T-helper 1 cell treated with Interleukin-12 subunit alpha and Interleukin-12 subunit beta and Interleukin-4 antibody, amounts not matched to agents 30 ng/mL and 1 ng/mL, for 36 hours (primary cell): ENCODE measurements around the gene CDADC1. TPM values are rescaled to one million over a fixed set of nuclear protein-coding genes. Genes with fewer than 3 reads are reported as not detected.
"Not testable (repeated sequence)": the region's sequence is repeated elsewhere in the genome, so short reads cannot be mapped to it uniquely, and the experiment has no call there.

Source experiments
- intact Hi-C: fragments of 100-400 bp; cut with micrococcal nuclease; formaldehyde crosslinking; loops from one replicate; pipeline ENCODE4 v1.15.1; 2024
- total RNA-seq: library from RNA; stranded (reverse); gene quantifications from 2 replicates; pipeline ENCODE4 v1.2.3, GENCODE V29; 2022

The CDADC1 gene
- total RNA-seq, 1 donor from 2014 or later = 11.6 TPM

DNA sequence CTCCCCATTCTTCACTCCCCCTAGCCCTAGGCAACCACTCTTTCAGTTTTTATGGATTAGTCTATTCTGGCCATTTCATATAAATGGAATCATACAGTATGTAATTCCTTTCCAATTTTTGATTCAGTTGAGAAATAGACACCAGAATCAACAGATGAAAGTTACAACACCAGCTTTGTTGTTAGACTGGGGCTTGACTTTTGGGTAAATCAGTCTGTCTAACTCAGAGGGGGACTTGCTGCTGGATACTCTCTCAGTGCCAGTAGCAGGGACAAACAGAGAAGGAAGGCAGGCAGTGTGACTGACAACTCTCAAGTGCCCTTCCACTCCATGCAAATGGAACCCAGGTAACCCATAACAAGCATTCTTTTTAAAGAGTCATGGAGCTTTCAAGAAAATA is 40.7 kb downstream of the CDADC1 start:
- intact Hi-C loops = no loop called here

DNA sequence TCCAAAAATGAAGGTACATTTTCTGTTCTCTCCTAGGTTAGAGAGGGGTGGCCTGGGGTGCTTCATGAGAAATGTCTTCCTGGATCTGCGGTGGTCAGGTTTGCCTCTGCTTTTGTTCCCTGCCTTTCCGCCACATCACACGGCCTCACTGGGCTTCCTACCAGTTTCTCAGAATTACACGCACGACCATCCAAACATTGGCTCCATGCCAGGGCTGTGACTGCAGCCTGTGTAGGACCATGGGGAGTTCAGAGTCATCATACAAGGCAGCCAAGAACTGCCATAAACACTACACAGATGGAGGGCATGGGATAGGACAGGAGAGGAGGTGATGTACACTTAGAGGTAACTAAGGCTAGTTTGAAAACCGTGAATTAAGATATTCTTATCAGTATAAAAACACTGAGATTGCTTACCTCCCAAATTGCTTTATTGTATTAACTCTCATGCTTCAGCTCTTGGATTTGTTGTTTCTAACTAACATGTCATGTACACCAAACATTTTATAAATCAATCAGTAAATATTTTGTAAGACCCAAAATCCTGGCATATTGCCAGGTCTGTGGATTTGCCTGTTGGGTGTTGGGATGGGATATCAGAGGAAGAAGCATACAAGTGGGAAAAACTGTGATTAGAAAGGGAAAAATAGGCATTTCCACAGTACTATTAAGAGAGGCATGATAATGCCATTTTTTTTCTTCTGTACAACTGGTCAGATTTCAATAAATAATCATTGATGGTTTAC is 45.2 kb downstream of the CDADC1 start:
- intact Hi-C loops = no loop called here

DNA sequence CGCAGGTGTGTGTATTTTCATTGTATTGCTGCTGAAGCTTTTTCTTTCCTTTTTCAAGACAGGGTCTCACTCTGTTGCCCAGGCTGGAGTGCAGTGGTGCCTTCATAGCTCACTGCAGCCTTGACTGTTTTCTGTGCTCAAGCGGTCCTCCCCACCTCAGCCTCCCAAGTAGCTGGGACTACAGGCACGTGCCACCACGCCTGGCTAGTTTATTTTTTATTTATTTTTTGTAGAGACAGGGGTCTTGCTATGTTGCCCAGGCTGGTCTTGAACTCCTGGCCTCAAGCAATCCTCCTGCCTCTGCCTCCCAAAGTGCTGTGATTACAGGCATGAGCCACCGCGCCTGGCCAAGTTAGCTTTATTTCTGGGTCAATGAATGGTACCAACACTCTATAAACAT is 47.0 kb downstream of the CDADC1 start:
- intact Hi-C loops = not testable (repeated sequence)

DNA sequence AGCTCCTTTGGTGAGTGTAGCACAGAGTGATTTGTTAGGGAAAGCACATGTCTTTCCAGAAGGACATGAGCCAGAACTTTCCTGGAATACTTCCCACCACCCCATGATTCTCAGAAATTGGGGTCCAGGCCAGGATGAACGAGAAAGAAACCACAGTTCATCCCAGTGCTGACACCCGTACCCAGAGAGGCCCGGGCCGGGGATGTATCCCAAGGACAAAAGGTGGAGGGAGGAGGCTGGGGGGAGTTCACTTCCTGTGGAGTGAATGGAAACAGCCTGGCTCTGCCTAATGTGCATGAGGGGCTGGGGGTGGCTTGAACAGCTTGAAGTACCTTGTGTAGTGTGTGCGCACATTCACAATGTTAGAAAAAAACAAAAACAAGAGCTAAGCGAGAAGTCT is 47.5 kb downstream of the CDADC1 start:
- intact Hi-C loops = no loop called here

DNA sequence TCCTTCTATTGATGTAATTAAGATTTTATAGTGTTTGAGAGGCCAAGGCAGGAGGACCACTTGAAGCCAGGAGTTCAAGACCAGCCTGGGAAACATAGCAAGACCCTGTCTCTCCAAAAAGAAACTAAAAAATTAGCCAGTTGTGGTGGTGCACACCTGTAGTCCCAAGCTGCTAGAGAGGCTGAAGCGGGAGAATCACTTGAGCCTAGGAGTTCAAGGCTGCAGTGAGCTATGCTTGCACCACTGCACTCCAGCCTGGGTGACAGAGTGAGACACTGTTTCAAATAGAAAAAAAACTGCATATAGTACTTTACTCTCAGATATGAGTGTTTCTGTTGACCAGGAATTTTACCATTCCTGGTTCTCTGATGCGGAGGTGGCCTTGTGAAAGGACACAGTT is 48.9 kb downstream of the CDADC1 start:
- intact Hi-C loops = no loop called here

DNA sequence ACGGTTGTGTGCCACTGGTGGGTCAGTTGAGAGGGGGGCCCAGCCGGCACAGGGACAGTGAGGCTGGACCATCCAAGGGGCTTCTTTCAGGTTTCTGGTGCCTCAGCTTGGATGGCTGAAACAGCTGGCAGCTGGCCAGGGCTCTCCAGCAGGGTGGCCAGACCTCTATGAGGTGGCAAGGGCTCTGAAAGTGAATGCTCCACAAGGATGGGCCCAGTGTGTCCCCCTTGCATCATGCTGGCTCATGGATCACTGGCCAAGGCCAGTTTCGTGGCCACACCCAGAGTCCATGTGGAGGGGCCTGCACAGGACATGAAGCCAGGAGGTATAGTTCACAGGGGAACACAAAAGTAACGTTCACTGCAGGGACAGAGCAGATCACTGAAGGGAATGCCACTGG is 49.6 kb downstream of the CDADC1 start:
- intact Hi-C loops = no loop called here

DNA sequence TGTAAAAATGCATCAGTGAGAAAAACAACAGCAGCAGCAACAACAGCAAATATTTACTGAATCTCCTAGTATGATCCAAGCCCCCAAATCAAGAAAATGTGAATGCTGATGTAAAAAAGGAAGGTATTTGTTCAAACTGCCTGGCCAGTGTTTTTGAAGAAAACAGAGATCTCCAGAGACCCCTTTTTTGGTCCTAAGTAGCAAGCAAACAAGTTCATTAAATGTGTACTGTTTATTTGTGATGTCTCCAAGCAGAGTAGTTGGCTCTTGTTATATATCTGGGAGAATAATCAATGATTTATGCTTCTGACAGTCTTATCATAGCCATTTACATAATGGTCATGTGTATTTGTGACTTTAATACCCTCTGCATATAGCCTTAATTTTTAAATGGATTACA is 50.7 kb downstream of the CDADC1 start:
- intact Hi-C loops = no loop called here

DNA sequence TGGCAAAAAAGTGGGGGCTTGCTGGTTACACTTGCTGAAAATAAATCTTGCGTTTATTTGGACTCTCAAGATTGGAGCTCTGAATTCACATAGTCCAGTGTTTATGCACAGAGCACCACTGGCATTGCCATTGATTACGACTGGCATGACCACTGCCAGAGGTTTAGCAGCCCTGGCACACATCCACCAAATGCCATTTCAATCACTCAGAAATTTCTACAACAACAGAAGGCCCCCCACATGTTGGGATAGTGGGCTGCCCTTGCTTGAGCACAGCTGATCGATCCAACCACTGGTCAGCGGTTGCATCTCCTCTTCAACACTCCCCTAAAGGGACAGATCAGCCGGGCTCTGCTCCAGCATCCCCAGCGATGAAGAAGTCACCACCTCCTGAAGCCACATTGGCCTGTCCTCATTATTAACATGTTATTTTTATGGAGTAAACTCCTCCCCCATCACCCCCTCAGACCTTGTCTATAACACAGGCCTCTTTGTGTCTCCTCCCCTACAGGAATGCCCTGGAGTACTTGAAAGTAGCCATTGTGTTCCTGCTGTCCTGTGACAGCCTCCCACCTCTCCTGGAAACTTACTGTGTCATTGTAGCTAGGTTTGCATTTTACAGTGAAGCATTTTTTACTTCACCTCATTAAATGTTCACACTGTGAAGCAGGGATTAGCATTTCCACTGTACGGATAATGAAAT is 51.3 kb downstream of the CDADC1 start:
- intact Hi-C loops = no loop called here

DNA sequence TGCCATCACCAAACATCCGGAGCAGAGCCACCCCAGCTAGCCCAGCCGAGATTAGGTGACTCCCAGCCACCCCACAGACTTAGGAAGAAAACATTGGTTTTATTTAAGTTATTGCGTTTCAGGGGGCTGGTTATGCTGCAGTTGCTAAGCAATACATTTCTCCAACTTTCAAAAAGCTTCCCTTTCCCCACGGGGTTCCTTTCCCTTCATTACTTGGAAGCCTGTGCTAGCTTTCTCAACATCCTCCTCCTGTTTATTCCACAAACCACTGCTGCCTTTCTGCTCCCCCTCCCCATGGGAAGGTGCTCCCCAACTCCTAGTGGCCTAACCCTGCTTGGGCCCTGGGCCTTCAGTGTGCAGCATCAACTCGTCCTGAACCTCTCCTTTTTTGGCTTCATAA is 52.6 kb downstream of the CDADC1 start:
- intact Hi-C loops = no loop called here

DNA sequence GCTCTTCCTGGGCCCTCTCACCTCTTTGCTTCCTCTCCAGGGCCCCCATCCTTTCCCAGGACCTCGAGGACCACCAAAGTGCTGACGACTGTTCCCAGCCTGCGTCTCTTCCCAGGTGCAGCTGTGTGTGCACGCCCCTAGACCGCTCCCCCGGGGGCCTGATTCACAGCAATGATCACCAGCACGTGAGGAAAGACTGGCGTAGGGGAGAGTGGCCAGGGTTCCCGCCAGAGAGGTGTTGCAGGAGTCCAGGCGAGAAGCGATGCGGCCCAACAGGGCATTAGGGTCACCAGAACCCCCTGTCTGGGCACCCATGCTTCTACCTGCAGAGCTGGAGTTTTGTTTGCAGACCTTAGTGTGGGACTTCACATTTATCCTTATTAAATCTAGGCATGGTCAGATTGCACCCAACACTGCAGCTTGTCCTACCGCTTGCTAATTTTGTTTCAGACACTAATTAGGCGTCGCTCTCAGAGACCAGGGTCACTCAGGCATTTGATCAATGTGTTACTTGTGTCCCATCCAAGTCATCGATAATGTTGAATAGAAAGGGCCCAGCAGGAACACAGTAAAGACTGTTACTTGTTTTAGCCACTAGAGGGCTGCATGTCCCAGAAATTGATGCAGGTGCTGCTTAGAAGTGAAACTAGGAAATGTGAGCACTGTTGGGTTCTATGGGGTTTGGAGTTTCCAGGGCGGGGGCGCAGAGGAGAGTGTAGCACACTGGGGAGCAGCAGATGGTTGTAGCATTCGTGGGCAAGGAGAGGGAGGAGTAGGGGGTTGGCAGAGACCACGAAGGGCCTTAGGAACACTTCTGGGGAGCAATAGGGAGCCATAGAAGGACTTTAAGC is 53.2 kb downstream of the CDADC1 start:
- intact Hi-C loops = loop anchor here (1.0 kb wide), 10 partner anchors 53 to 1769 kb away; partner anchors contain the start of genes CAB39L, PHF11, RCBTB1 and SETDB2

DNA sequence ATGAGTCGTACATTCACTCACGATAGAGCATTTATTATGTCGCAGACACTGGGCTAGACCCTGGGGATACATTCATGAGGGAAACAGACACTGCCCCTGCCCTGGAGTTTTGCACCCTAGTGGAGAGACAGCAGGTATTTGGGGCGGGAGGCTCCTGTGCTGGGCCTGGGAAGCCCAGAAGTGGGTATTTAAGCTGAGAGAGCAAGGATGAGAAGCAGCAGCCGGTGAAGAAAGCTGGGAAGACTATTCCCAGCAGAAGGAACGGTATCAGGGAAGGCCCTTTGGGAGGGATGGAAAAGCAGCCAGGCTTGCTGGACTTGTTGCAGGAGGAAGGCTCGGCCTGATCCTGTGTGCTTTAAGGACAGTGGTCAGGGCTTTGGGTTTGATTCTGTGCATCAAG is 54.5 kb downstream of the CDADC1 start:
- intact Hi-C loops = no loop called here

DNA sequence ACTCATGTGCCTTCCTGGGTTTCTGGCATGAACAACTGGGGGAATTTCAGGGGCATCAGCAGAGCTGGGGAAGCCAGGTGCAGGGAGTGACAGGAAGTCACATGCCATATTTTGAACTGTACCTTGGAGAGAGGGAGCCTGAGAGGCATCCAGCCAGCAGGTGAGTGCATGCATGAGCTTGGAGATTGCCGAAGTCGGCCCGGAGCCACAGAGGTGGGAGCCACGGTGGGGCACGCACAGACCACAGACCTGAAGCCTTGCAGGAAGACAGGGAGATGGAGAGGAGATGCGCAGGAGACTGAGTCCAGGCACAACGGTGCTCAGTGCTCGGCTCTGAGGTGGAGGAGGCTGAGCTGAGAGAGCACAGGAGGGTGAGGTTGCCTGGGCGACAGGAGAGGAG is 55.1 kb downstream of the CDADC1 start:
- intact Hi-C loops = no loop called here

DNA sequence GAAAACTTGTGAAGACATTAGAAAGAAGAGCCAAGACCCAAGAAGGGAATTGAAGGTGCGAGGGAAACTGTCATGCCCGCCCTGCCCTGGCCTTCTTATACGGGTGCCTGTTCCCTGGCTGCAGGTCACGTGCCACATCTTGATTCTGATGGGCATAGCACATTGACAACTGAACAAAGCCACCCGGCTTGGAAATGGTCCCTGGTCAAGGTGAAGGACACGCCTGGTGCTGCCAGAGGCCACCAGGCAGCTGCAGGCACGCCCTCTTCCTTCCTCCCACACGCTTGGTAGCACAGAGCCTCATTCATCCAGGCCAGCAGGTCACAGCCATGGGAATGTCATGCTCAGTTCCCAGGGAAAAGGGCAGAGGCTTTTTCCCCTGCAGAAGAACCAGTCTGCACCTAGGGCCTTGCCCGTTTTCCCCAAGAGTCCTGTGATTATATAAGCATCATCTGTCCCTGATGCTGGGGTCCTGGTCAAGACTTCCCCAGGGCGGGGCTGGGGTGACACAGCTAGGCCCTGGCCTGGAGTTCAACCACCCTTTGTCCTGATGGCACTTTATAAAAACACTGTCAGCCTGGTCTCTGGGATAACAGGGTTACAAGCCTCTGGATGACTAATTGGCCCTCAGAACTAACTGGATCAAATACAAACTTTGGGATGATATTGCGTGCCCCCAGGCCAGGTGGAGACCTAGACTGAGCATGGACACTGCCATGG is 56.0 kb downstream of the CDADC1 start:
- intact Hi-C loops = no loop called here

DNA sequence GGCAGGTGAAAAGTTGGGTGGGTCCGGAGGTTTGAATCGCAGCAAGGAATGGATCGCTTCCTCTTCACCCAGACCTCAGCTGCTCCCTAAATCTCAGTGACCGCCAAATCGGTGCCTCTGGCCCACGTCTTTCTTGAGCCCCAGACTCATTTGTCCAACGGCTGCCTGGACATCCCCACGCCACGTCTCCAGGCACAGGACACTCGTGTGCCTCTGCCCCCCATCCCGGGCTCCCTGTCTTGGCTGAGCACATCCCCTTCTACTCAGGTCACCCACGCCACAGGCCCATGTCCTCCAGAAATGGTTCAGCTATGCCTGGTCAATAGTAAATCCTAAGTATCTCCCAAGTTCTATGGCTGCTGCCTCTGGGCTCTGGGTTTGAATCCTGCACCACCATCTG is 56.6 kb downstream of the CDADC1 start:
- intact Hi-C loops = no loop called here

DNA sequence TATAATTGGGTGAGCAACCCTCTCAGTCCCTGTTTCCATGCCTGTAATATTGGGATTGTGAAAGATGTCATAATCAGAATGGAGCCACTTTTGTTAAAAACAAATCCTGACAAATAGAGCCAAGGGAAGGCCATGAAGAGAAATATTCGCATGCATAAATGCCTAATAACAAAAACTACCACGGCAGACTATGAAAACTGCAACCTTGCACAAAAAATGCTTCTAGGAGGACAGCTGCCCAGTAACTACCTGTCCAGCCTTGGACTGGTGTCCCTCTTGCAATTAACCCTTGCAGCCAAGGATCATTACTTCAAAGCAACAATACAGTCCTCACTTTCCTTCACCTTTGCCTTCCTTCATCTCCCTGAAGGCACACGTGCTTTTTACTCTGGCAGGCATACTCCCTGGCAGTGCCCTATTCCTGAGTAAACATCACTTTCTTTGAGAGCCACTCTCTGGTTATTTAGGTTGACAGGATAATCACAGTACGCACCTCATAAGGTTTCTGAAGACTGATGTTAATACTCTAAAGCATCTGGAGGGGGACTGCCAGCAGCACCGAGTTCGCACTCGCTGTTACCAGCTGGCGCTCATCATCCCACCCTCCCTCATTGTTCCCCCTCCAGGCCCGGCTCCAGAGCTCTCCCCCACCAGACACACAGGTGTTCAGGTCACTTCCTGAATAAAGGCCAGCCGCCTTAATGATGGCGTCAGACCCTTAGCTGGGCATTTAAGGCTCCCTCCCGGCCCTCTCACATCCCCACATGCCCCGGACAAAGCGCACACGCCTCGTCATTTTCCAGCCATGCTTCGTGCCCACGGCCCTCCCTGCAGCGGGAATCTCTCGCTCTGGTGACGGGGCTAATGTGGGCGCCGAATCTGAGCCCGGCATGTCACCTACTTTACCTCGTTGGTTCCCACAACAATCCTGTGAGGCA is 57.3 kb downstream of the CDADC1 start:
- intact Hi-C loops = no loop called here

DNA sequence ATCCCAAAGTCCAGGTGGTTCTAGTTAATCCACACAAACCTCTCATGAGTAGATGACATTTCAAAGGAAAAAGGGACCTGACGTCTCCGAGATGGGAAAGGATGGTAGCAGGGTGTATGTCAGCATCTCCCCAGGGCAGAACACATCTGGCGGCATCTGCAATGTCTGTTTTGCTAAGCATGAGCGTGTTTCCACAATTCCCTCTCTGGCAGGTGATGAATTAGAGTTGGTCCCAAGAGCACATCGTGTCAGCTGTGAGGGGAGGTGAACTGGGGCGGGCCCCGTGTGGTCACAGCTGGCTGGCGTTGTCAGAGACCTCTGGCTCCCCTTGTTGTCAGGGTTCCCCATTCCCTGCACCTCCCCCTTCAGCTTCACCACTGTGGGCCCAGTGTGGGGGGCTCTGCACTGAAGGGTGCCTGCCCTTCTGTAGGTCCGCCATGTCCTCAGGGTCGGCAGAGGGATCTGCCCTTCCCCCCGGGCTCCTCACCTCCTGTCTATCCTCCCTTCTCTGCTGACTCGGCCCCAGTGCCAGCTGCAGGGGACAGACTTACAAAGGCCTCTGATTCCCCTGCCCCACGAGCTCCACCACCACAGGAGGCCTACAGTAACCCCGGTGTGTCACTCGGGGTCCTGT is 58.2 kb downstream of the CDADC1 start:
- intact Hi-C loops = no loop called here

DNA sequence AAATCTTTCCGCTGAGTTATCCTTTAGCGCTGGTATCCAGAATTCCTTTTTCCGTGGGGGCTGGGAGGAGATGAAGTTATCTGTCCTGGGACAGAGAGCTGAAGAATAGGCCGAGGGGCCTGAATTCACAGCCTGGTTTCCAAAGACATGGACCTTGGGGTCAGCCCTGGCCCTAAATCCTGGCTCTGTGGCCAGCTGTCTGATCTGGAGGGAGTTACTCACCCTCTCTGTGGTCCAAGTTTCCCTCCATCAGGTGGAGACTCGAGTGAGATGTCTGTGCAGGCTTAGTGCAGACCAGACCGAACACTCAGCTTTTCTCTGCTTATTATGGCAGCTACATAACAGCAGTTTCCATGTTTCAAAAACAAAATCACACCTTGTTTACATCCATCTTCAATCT is 59.6 kb downstream of the CDADC1 start:
- intact Hi-C loops = no loop called here

DNA sequence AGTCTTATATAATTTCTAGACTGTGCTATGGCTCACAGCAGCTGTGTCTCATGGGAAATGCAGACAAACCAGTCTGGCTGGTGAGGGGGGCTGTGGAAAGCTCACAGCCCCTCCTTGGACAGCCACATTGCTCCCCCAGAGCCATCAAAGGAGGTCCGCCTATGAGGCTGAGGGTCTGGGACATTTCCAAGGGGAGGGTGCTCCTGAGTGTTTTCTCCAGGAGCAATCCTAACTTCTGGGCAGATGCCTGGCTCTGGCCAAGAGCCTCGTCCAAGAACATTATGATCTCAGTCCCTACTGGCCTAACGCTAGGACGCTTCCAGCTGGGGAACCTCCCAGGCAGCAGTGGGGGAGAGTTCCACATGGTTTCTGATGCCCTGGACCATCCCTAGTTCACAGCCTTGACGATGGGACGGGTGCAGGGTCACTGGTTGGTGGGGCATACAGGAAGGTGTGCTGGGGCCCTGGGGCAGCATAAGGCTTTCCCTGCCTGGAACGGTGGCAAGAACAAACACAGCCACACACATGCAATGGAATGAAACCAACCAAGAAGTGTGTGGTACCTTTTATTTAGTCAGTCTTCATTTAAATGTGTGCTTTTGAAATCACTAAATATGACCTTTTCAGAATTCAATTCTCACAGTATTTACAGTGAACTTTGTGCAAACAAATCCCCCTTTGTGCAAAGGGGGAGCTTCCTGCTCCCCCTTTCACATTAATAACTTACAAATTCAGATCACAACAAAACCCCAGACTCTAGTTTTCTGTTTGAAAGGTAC is 60.6 kb downstream of the CDADC1 start:
- intact Hi-C loops = no loop called here

DNA sequence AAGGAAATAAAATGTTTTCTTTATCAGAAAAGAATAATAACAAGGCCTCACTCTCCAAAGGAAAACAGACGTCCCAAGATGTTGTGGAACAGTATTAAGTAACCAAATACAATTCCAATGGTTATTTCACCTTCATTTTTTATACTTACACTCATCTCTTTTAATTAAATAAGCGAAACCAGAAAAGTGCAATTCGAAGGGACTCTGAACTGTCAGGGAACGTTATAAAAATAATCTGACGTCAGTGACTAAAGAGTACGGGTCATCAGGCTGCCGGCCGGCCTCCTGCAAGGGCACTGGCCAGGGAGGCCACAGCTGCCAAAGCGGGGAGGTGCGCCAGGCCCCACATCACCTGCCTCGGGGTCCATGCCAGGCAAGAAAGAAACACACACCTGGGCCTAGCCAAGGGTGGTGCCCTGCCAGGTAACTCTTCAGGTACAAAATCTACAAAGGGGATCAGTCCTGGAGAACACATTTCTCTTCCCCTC is 61.2 kb downstream of the CDADC1 start:
- intact Hi-C loops = no loop called here
